ENCODE data around the gene ZNF331.

The ZNF331 gene

DNA sequence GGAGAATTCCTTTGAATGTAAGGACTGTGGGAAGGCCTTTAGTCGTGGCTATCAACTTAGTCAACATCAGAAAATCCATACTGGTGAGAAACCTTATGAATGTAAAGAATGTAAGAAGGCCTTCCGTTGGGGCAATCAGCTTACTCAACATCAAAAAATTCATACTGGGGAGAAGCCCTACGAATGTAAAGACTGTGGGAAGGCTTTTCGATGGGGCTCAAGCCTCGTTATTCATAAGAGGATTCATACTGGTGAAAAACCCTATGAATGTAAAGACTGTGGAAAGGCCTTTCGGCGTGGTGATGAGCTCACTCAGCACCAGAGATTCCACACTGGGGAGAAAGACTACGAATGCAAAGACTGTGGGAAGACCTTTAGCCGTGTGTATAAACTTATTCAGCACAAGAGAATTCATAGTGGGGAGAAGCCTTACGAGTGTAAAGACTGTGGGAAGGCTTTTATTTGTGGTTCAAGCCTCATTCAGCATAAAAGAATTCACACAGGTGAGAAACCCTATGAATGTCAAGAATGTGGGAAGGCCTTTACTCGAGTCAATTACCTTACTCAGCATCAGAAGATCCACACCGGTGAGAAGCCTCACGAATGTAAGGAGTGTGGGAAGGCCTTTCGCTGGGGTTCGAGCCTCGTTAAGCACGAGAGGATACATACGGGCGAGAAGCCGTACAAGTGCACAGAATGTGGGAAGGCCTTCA lies 39.2 kb downstream of the ZNF331 start:
- TF ChIP-seq, protein P1, sequence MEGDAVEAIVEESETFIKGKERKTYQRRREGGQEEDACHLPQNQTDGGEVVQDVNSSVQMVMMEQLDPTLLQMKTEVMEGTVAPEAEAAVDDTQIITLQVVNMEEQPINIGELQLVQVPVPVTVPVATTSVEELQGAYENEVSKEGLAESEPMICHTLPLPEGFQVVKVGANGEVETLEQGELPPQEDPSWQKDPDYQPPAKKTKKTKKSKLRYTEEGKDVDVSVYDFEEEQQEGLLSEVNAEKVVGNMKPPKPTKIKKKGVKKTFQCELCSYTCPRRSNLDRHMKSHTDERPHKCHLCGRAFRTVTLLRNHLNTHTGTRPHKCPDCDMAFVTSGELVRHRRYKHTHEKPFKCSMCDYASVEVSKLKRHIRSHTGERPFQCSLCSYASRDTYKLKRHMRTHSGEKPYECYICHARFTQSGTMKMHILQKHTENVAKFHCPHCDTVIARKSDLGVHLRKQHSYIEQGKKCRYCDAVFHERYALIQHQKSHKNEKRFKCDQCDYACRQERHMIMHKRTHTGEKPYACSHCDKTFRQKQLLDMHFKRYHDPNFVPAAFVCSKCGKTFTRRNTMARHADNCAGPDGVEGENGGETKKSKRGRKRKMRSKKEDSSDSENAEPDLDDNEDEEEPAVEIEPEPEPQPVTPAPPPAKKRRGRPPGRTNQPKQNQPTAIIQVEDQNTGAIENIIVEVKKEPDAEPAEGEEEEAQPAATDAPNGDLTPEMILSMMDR (IDR thresholded peaks at IDR 0.05; ENCODE audit: low read depth, low read length), result no peak
- no peak overlapping the region for H3K4me3 ChIP-seq (ENCODE audit: low read depth, low read length)

DNA sequence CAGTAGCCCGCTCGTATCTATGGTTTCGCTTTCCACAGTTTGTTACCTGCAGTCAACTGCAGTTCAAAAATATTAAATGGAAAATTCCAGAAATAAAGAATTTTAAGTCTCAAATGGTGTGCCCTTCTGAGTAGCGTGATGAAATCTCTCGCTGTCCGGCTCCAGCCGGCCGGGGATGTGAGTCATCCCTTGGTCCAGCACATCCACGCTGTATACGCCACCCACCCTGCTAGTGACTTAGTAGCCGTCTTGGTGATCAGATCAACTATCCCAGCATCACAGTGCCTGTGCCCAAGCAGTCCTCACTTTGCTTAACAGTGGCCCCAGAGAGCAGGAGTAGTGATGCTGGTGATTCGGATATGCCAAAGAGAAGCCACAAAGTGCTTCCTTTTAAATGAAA lies 40.0 kb downstream of the ZNF331 start:
- no peak overlapping the region for H3K4me3 ChIP-seq (ENCODE audit: low read depth, low read length)

DNA sequence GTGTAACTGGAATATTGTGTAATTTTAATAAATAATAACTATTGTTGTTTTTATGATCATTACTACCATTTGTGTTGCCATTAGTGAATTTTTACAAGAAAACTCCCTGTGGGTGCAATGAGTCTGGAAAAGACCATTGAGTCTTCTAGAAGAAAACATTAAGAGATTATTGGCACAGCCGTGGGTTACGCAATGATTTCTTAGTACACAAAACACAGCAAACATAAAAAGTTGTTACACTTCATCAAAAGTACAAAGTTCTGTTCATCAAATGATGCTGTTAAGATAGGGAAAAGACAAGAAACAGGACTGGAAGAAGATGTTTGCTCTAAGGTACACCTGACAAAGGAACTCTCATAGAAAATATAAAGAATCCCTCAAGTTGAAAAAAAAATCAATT lies 41.6 kb downstream of the ZNF331 start:
- TF ChIP-seq, protein P1 (IDR thresholded peaks at IDR 0.05; ENCODE audit: low read depth, low read length), result no peak
- H3K4me3 ChIP-seq (ENCODE audit: low read depth, low read length), result no peak overlapping the region

More for the DNA sequence above, 40.0 kb downstream of the ZNF331 start:
- TF ChIP-seq, protein P1 (IDR thresholded peaks at IDR 0.05; ENCODE audit: low read depth, low read length), result no peak

DNA sequence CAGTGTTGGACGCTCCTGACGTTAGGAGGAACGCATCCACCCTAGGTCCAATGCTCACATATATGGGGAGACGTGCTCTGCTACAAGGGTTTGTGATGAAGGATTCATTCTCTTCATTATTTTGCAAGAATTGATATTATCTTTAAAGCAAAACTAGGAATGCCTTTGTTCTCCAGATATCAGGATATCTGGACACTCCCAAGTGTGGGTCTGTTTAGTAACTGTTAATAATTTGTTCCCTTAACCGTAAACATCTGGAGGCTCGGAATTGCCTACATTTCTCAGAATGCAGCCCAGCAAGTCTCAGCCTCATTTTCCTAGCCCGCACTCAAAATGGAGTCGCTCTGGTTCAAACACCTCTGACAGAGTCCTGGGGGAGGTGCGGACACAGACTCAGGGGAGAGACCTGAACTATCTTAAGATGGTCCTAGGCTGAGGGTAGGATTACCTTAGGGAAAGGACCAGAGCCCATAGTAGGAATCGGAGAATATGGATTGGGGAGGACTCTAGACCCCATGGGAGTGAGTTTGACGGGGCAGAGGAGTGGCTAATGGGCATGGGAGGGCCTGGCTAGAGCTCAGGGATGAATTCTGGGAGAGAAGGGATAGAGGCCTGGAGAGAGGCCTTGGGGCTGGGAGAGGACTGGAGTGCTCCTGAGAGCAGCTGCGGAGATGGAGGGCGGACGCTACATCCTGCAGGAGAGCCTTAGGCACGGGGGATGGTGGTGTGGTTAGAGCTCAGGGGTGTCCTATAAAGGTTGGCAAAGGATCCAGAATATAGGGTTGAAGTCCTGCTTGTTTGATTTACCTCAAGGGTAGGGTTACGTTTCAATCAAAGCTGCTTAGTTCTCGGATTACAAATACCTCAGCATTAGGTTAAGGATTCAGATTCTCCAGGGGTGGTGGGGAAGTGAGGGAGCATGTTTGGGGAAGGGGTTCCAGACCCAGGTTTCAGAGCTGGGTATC lies 43.2 kb downstream of the ZNF331 start:
- no peak overlapping the region for H3K4me3 ChIP-seq (ENCODE audit: low read depth, low read length)
- TF ChIP-seq, protein P1 (IDR thresholded peaks at IDR 0.05; ENCODE audit: low read depth, low read length), result no peak

DNA sequence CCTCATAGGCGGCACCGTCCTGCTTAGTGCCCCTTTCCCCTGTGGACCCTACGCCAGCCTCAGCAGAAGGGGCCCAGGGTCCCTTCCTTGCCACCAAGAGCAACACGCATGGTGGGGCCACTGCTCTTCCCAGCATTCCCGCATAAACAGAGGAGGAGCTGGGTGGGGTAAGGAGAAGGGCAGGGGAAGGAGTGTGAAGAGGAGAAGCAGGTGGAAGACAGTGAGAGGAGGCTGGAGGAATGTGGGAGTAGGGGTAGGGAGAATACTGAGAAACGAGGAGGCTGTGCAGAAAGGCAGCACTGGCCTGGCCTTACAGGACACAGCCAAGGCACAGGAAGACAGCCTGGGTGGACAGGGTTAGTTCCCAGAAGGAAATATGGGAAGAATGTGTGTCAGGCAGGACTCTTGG lies 43.9 kb downstream of the ZNF331 start:
- no peak overlapping the region for H3K4me3 ChIP-seq (ENCODE audit: low read depth, low read length)
- TF ChIP-seq, protein P1 (IDR thresholded peaks at IDR 0.05; ENCODE audit: low read depth, low read length), result no peak

DNA sequence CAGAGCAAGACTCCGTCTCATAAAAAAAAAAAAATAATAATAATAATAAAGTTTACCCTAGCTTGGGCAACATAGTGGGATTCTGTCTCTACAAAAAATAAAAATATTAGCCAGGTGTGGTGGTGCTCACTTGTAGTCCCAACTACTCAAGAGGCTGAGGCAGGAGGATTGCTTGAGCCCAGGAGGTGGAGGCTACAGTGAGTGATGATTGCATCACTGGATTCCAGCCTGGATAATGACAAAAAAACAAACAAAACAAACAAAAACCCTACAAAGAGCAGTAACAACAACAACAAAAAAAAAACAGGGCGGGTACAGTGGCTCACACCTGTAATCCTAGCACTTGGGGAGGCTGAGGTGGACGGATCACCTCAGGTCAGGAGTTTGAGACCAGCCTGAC lies 45.2 kb downstream of the ZNF331 start:
- no peak overlapping the region for H3K4me3 ChIP-seq (ENCODE audit: low read depth, low read length)
- TF ChIP-seq, protein P1 (IDR thresholded peaks at IDR 0.05; ENCODE audit: low read depth, low read length), result no peak

DNA sequence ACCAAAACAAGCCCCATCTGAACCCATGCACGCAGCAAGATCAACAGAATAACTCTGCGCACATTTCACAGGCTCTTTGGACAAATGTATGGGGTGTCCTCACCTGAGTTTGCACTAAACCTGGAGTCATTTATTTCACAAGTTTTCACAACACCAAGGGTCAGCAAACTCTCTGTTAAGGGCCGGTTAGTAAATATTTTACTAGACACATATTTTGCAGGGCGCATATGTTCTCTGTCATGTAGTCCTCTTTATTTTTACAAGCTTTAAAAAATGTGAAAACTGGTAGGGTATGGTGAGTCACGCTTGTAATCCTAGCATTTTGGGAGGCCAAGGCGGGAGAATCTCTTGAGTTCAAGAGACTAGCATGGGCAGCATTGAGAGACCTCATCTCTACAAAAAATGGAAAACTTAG lies 48.3 kb downstream of the ZNF331 start:
- no peak overlapping the region for H3K4me3 ChIP-seq (ENCODE audit: low read depth, low read length)
- TF ChIP-seq, protein P1 (IDR thresholded peaks at IDR 0.05; ENCODE audit: low read depth, low read length), result no peak

All from WI38 (cell line).